GM13976 (cell line): ENCODE results near the gene SNX19.

Experiments used
- DNase-seq: peaks from one replicate; pipeline ENCODE4 v3.0.0; 2012; ENCODE audit warnings: low spot score
- CTCF ChIP-seq: IDR thresholded peaks from 2 replicates; pipeline ENCODE4 v1.5.1; 2012; ENCODE audit warnings: borderline replicate concordance, mild to moderate bottlenecking; ENCODE audit not compliant: insufficient read depth; ENCODE audit errors: extremely low read depth, missing control alignments, control extremely low read depth
- in situ Hi-C: fragments of 300-500 bp; cut with MboI; formaldehyde crosslinking; loops from one replicate; pipeline ENCODE4 v1.12.0; 2022; ENCODE audit warnings: low sequenced_read_pairs, mixed read lengths, inconsistent platforms; ENCODE audit not compliant: unreplicated experiment

SNX19 gene

GRCh38 chr11:130916238-130916855, at the start of gene SNX19:
TSS of gene SNX19 (minus strand) at chr11:130916479. CDS start at chr11:130915939, 540 bp downstream.
- in situ Hi-C loops, result no loop called here
- TF ChIP-seq CTCF, result peak; percentile 100
- DNase-seq, result peak; percentile 97

- no peak for TF ChIP-seq CTCF
- DNase-seq, result no peak
- in situ Hi-C loops, result no loop called here
Measured at GRCh38 chr11:130964058-130964792, 47.9 kb upstream of the SNX19 start.

- in situ Hi-C loops, result no loop called here
- no peak for DNase-seq
- no peak for TF ChIP-seq CTCF
Measured at GRCh38 chr11:130947889-130948288, 31.6 kb upstream of the SNX19 start.

- DNase-seq, result no peak
- in situ Hi-C loops, result no loop called here
Measured at GRCh38 chr11:130947481-130947880, 31.2 kb upstream of the SNX19 start.

GRCh38 chr11:130947058-130947457, 30.8 kb upstream of the SNX19 start:
- DNase-seq, result no peak
- in situ Hi-C loops, result no loop called here
- no peak for TF ChIP-seq CTCF

More at GRCh38 chr11:130947481-130947880, 31.2 kb upstream of the SNX19 start:
- TF ChIP-seq CTCF, result no peak

GRCh38 chr11:130945896-130946295, 29.6 kb upstream of the SNX19 start:
- no peak for DNase-seq
- in situ Hi-C loops, result no loop called here

More at GRCh38 chr11:130945896-130946295, 29.6 kb upstream of the SNX19 start:
- TF ChIP-seq CTCF, result no peak
